Suprapubic skin (tissue), 4 donors: ENCODE results near the gene TM6SF1. TPM values are rescaled to one million over a fixed set of nuclear protein-coding genes. Genes with fewer than 3 reads are reported as not detected.
"Not testable (repeated sequence)": the region's sequence is repeated elsewhere in the genome, so short reads cannot be mapped to it uniquely, and the experiment has no call there.

Experiments
- DNase-seq, 2 donors: peaks; one replicate each; pipeline ENCODE4 v3.0.0-alpha.2; 2019; ENCODE audit warnings: low spot score in 2 of 2
- H3K27ac ChIP-seq: fragments of 200-600 bp; sonication (generic); one replicate; pipeline ENCODE4 v1.5.1; 2019
- H3K27me3 ChIP-seq: fragments of 200-600 bp; sonication (generic); one replicate; pipeline ENCODE4 v1.5.1; 2019
- H3K36me3 ChIP-seq: fragments of 200-600 bp; sonication (generic); one replicate; pipeline ENCODE4 v1.5.1; 2019
- H3K4me1 ChIP-seq: fragments of 200-600 bp; sonication (generic); one replicate; pipeline ENCODE4 v1.5.1; 2019
- H3K4me3 ChIP-seq: fragments of 200-600 bp; sonication (generic); one replicate; pipeline ENCODE4 v1.5.1; 2019; ENCODE audit warnings: mild to moderate bottlenecking
- H3K9me3 ChIP-seq: fragments of 200-600 bp; sonication (generic); one replicate; pipeline ENCODE4 v1.5.1; 2019
- CTCF ChIP-seq, 2 donors: fragments of 200-600 bp in 1 of 2; fragments of 450-650 bp in 1 of 2; sonication (generic) in 1 of 2; IDR thresholded peaks; one replicate each; pipeline ENCODE4 v1.5.1; 2016 to 2019; ENCODE audit warnings: antibody characterized with exemption in 2 of 2, mild to moderate bottlenecking in 1 of 2, moderate library complexity in 1 of 2
- EP300 ChIP-seq: sonication (generic); formaldehyde crosslinking; IDR thresholded peaks from one replicate; pipeline ENCODE4 v1.6.1; 2017; ENCODE audit warnings: antibody characterized with exemption
- POLR2A ChIP-seq, 2 donors: fragments of 450-650 bp; IDR thresholded peaks; one replicate each; pipeline ENCODE4 v1.6.1; 2017; ENCODE audit warnings: antibody characterized with exemption in 2 of 2, mild to moderate bottlenecking in 2 of 2, moderate library complexity in 2 of 2
- POLR2AphosphoS5 ChIP-seq, 3 donors: sonication (generic); formaldehyde crosslinking; IDR thresholded peaks; one replicate each; pipeline ENCODE4 v1.6.1; 2017; ENCODE audit warnings: antibody characterized with exemption in 3 of 3
- WGBS: methylation state at CpG from one replicate; pipeline ENCODE4 v1.1.5; 2018; 5-methylcytosine and 5-hydroxymethylcytosine counted together
- total RNA-seq, 4 donors: library from RNA; depleted of rRNA; stranded (reverse); fragments of >200 nt; gene quantifications; one replicate each; pipeline ENCODE4 v1.1.0, GENCODE V29; 2016

Gene TM6SF1
- total RNA-seq, 4 donors from 2014 or later, result 1.6 to 2.7 (median 2.3) TPM

- DNase-seq, result no peak
- Histone ChIP-seq H3K4me3 (peak overlapping the region; percentile 78), H3K27me3 (no peaks in the 10 kb centered on the region), H3K9me3 (no peaks in the 10 kb centered on the region), H3K4me1 (peaks cover 36% of the 10 kb centered on the region), H3K36me3 (no peaks in the 10 kb centered on the region), H3K27ac (peak overlapping the region; percentile 90)
- 76% methylated on average over 6 of the region's 6 CpGs for WGBS
- TF ChIP-seq POLR2AphosphoS5 (IDR thresholded peaks at IDR 0.05) (no peak), POLR2A (IDR thresholded peaks at IDR 0.05) (no peak), CTCF (IDR thresholded peaks at IDR 0.05) (no peak), EP300 (no peak)
Observed at GRCh38 chr15:83068054-83068453, 39.4 kb upstream of the TM6SF1 start.

- H3K36me3 ChIP-seq, DNase-seq, H3K27me3 ChIP-seq, H3K27ac ChIP-seq, H3K4me3 ChIP-seq, H3K9me3 ChIP-seq: not testable (repeated sequence)
- H3K4me1 ChIP-seq, result peaks cover 24% of the 10 kb centered on the region
- WGBS, result 50% methylated on average over 6 of the region's 6 CpGs
Observed at GRCh38 chr15:83069211-83069642, 38.2 kb upstream of the TM6SF1 start.

GRCh38 chr15:83077491-83078230 lies 29.8 kb upstream of the TM6SF1 start:
- 48% methylated on average over 5 of the region's 5 CpGs for WGBS
- DNase-seq, result no peak
- Histone ChIP-seq H3K27ac (no peak overlapping the region), H3K4me1 (no peaks in the 10 kb centered on the region), H3K9me3 (peaks cover 3% of the 10 kb centered on the region), H3K4me3 (no peak overlapping the region), H3K27me3 (peaks cover 37% of the 10 kb centered on the region), H3K36me3 (no peaks in the 10 kb centered on the region)
- TF ChIP-seq POLR2AphosphoS5 (IDR thresholded peaks at IDR 0.05), result no peak
- no peak for TF ChIP-seq CTCF (IDR thresholded peaks at IDR 0.05)
- no peak for TF ChIP-seq POLR2A (IDR thresholded peaks at IDR 0.05)
- no peak for TF ChIP-seq EP300

- no peak for DNase-seq
- H3K27me3 ChIP-seq, result peaks cover 37% of the 10 kb centered on the region
- WGBS, result 63% methylated on average over 7 of the region's 7 CpGs
- H3K36me3 ChIP-seq, result no peaks in the 10 kb centered on the region
- H3K4me1 ChIP-seq, result no peaks in the 10 kb centered on the region
- peaks cover under 1% of the 10 kb centered on the region for H3K9me3 ChIP-seq
- H3K4me3 ChIP-seq, result no peak overlapping the region
- no peak overlapping the region for H3K27ac ChIP-seq
- TF ChIP-seq EP300, result no peak
- TF ChIP-seq CTCF (IDR thresholded peaks at IDR 0.05), result no peak
- TF ChIP-seq POLR2AphosphoS5 (IDR thresholded peaks at IDR 0.05), result no peak
- TF ChIP-seq POLR2A (IDR thresholded peaks at IDR 0.05), result no peak
Observed at GRCh38 chr15:83078712-83079111, 28.7 kb upstream of the TM6SF1 start.

- 78% methylated on average over 5 of the region's 5 CpGs for WGBS
- Histone ChIP-seq H3K4me1 (no peaks in the 10 kb centered on the region), H3K27me3 (peaks cover 31% of the 10 kb centered on the region), H3K27ac (no peak overlapping the region), H3K9me3 (no peaks in the 10 kb centered on the region), H3K4me3 (no peak overlapping the region), H3K36me3 (no peaks in the 10 kb centered on the region)
- TF ChIP-seq POLR2AphosphoS5 (IDR thresholded peaks at IDR 0.05), result no peak
- TF ChIP-seq CTCF (IDR thresholded peaks at IDR 0.05), result no peak
- TF ChIP-seq EP300, result no peak
- TF ChIP-seq POLR2A (IDR thresholded peaks at IDR 0.05), result no peak
- DNase-seq, result no peak
Observed at GRCh38 chr15:83081256-83082014, 26.0 kb upstream of the TM6SF1 start.
